Panc1 (cell line): ENCODE measurements around the gene AKAP12. TPM values are rescaled to one million over a fixed set of nuclear protein-coding genes. Genes with fewer than 3 reads are reported as not detected.

Experiments
- ATAC-seq: fragments of 200-7000 bp; cut with Tn5 transposase; 2 replicates; pipeline ENCODE4 v1.9.1; 2020; ENCODE audit warnings: mild to moderate bottlenecking, moderate library complexity
- BruUV-seq: library from RNA; stranded (reverse); fragments of 400-500 nt; replicated peaks from 2 replicates; lab custom pipeline; 2021; lab: Mats Ljungman, UMichigan
- CTCF ChIA-PET: fragments of 300-600 bp; sonication (Branson Sonifier 250); formaldehyde crosslinking; loops from one replicate; lab custom pipeline; 2022; ENCODE audit warnings: antibody characterized with exemption; lab: Charles Lee
- POLR2A ChIA-PET: fragments of 300-600 bp; sonication (Branson Sonifier 250); formaldehyde crosslinking; loops from one replicate; lab custom pipeline; 2022; ENCODE audit warnings: antibody characterized with exemption; lab: Charles Lee
- DNase-seq: peaks from one replicate; pipeline ENCODE4 v3.0.0-alpha.2; 2010; ENCODE audit warnings: low read depth, low spot score
- H3K27ac ChIP-seq: 2 replicates; pipeline ENCODE4 v1.5.1; 2011; ENCODE audit warnings: mild to moderate bottlenecking, low read length, inconsistent platforms
- H3K27me3 ChIP-seq: fragments of 200-500 bp; sonication (Bioruptor generic); 2 replicates; pipeline ENCODE4 v1.6.0; 2014; ENCODE audit warnings: low read length, inconsistent platforms; ENCODE audit not compliant: control insufficient read depth, insufficient read depth
- H3K36me3 ChIP-seq: fragments of 200-500 bp; sonication (Bioruptor generic); 2 replicates; pipeline ENCODE4 v1.5.1; 2014; ENCODE audit warnings: inconsistent platforms, mild to moderate bottlenecking, low read length, moderate library complexity; ENCODE audit not compliant: control insufficient read depth, insufficient read depth
- H3K4me1 ChIP-seq: 2 replicates; pipeline ENCODE4 v1.5.1; 2011; ENCODE audit warnings: inconsistent platforms, mild to moderate bottlenecking, low read length, moderate library complexity; ENCODE audit not compliant: control insufficient read depth, insufficient read depth
- H3K4me3 ChIP-seq, 2 experiments: 2 replicates each; pipeline ENCODE4 v1.5.1; 2011 to 2012; ENCODE audit warnings: low read depth in 2 of 2, low read length in 2 of 2, mild to moderate bottlenecking in 2 of 2, inconsistent platforms in 1 of 2, moderate library complexity in 1 of 2
- H3K9me3 ChIP-seq: fragments of 200-500 bp; sonication (Bioruptor generic); 2 replicates; pipeline ENCODE4 v1.5.1; 2014; ENCODE audit warnings: low read depth, mild to moderate bottlenecking, inconsistent platforms, low read length, moderate library complexity; ENCODE audit not compliant: control insufficient read depth, insufficient read depth
- CTCF ChIP-seq: fragments of 450-650 bp; IDR thresholded peaks from 2 replicates; pipeline ENCODE4 v1.5.1; 2017; ENCODE audit warnings: mild to moderate bottlenecking
- POLR2AphosphoS5 ChIP-seq: IDR thresholded peaks from 2 replicates; pipeline ENCODE4 v1.6.1; 2012; ENCODE audit warnings: mild to moderate bottlenecking, low read depth, low read length, moderate library complexity
- REST ChIP-seq, 2 experiments: IDR thresholded peaks; 2 replicates each; pipeline ENCODE4 v1.6.1; 2011 to 2012; ENCODE audit warnings: low read depth in 2 of 2, control low read depth in 1 of 2, low read length in 1 of 2, mild to moderate bottlenecking in 1 of 2, moderate library complexity in 1 of 2; ENCODE audit not compliant: insufficient read depth in 1 of 2
- SIN3A ChIP-seq: IDR thresholded peaks from 2 replicates; pipeline ENCODE4 v1.6.1; 2012; ENCODE audit warnings: low read depth, mild to moderate bottlenecking, low read length, moderate library complexity, borderline replicate concordance; ENCODE audit not compliant: insufficient read depth
- TCF7L2 ChIP-seq: IDR thresholded peaks from 2 replicates; pipeline ENCODE4 v1.6.1; 2011; ENCODE audit warnings: mild to moderate bottlenecking, low read depth, low read length, inconsistent platforms
- in situ Hi-C: cut with HindIII; loops from 2 replicates; pipeline ENCODE4 v1.10.0; 2016; ENCODE audit warnings: low sequenced_read_pairs, low pct_unique_long_range_greater_than_20kb
- intact Hi-C: fragments of 100-400 bp; cut with micrococcal nuclease; formaldehyde crosslinking; loops from one replicate; pipeline ENCODE4 v1.10.0; 2022; ENCODE audit not compliant: unreplicated experiment
- total RNA-seq: library from RNA; stranded (reverse); gene quantifications from one replicate; pipeline ENCODE4 v1.2.1, GENCODE V29; 2021; ENCODE audit not compliant: unreplicated experiment

The AKAP12 gene
- total RNA-seq, 1 experiment from 2014 or later, result 267 TPM

GRCh38 chr6:151205721-151206600, 33.8 kb upstream of the AKAP12 start:
- Histone ChIP-seq H3K4me3 (no peak overlapping the region), H3K4me1 (peaks cover 9% of the 10 kb centered on the region; the same call in 1 of the 2 replicates), H3K27me3 (no peaks in the 10 kb centered on the region), H3K27ac (no peak overlapping the region), H3K36me3 (no peaks in the 10 kb centered on the region), H3K9me3 (peaks cover under 1% of the 10 kb centered on the region; the same call in 1 of the 2 replicates)
- CTCF ChIA-PET, result no interaction called here
- no peak for TF ChIP-seq CTCF
- TF ChIP-seq SIN3A, result no peak
- TF ChIP-seq REST (IDR thresholded peaks at IDR 0.05; ENCODE audit: insufficient read depth in 1 of 2, low read depth in 2 of 2, low read length in 1 of 2), result no peak
- no peak for TF ChIP-seq TCF7L2
- no peak for TF ChIP-seq POLR2AphosphoS5
- in situ Hi-C loops, result no loop called here
- DNase-seq (no peak), ATAC-seq (no peak)
- intact Hi-C loops, result no loop called here
- BruUV-seq, result no TSS peak
- POLR2A ChIA-PET, result interaction anchor here (0.6 kb wide), 1 partner anchor 15 kb away, joined by 4 read pairs; no protein-coding TSS in a partner anchor

GRCh38 chr6:151207674-151208073, 32.1 kb upstream of the AKAP12 start:
- ChIA-PET CTCF (no interaction called here), POLR2A (no interaction called here)
- intact Hi-C loops (no loop called here), in situ Hi-C loops (no loop called here)
- Histone ChIP-seq H3K36me3 (no peaks in the 10 kb centered on the region), H3K4me1 (peaks cover 9% of the 10 kb centered on the region; the same call in 1 of the 2 replicates), H3K27ac (no peak overlapping the region), H3K4me3 (no peak overlapping the region), H3K9me3 (peaks cover 5% of the 10 kb centered on the region; the same call in 1 of the 2 replicates), H3K27me3 (no peaks in the 10 kb centered on the region)
- DNase-seq (no peak), ATAC-seq (no peak)
- no TSS peak for BruUV-seq
- no peak for TF ChIP-seq POLR2AphosphoS5
- no peak for TF ChIP-seq SIN3A
- TF ChIP-seq REST (IDR thresholded peaks at IDR 0.05; ENCODE audit: insufficient read depth in 1 of 2, low read depth in 2 of 2, low read length in 1 of 2), result no peak
- TF ChIP-seq CTCF, result no peak
- TF ChIP-seq TCF7L2, result no peak
